ENCODE results near the gene RAPGEF6. TPM values are rescaled to one million over a fixed set of nuclear protein-coding genes. Genes with fewer than 3 reads are reported as not detected.
"Not testable (repeated sequence)": the region's sequence is repeated elsewhere in the genome, so short reads cannot be mapped to it uniquely, and the experiment has no call there.

Gene RAPGEF6
- polyA plus RNA-seq, 3 donors: 1.2 to 3.2 (median 1.9) TPM

DNA sequence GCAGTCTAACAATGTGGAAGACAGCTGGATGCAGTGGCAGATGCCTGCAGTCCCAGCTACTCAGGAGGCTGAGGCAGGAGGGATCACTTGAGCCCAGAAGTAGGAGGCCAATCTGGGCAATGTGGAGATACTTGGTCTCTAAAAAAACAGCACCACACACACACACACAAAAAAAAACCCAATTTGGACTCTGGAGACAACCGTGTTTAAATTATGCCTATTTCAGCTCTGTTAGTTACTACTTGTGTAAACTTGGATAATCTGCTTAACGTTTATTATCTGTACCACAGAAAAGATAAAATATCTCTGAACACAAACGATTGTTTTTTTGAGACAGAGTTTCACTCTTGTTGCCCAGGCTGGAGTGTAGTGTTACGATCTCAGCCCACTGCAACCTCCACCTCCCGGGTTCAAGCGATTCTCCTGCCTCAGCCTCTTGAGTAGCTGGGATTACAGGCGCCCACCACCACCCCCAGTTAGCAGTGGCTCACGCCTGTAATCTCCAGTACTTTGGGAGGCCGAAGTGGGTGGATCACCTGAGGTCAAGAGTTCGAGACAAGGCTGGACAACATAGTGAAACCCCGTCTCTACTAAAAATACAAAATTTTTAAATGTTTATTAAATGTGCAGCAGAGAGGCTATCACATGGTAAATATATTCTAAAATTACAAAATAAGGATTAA is 17.7 kb downstream of the RAPGEF6 start:
- WGBS, 3 donors: 71 to 92% (median 91%) methylated on average over 11 of the region's 11 CpGs
- no peak overlapping the region for H3K27ac ChIP-seq (ENCODE audit: low read depth, low read length)

DNA sequence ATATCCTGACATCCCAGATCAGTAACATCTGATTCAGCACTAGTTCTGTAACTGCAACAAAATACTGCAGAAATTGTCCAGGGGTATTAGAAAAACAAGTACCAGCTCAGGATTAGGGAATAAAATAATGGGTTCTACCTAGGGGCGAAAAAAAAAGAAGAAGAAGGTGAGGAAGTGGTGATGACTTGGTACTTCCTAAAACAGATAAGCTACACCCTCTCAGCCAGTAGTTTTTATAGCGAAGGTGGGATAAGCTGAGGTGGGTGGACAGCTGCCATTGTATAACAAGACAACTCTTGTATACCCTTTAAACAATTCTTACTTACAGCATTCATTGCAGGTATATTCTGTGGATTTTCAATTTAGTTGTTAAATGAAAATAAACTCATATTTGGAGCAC is 19.1 kb downstream of the RAPGEF6 start:
- 61 to 87% (median 68%) methylated on average over 2 of the region's 2 CpGs for WGBS, 3 donors

DNA sequence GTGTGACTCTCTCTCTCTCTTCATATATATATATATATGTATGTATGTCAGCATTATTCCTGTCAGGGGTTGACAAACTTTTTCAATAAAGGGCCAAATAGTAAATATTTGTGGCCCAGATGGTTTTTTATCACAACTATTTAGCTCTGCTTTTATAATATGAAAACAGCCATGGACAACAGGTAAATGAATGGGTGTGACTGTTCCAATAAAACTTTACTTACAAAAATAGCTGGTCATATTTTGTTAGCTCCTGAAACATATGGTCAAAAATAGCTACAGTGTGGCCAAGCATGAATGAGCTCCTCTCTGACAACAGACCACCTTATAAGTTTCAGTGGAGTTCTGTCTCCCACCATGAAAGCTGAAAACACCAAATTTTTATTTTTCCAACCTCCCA is 21.6 kb downstream of the RAPGEF6 start:
- no peak overlapping the region for H3K27ac ChIP-seq (ENCODE audit: low read depth, low read length)

More for the DNA sequence above, 19.1 kb downstream of the RAPGEF6 start:
- no peak overlapping the region for H3K27ac ChIP-seq (ENCODE audit: low read depth, low read length)

DNA sequence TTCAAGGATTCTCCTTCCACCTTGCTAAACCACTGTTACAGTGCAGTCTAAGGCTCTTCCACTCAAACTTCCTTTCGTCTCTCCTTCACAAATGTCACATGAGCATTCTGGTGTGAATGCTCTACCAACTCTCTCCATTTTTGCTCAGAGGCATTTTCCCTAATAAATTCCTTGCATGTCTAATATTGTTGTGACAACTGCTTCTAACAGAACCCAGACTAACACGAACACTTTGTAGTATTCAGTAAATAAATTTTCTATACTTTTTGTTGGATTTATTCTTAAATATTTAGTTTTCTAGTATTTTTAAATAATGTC is 24.0 kb downstream of the RAPGEF6 start:
- H3K27ac ChIP-seq (ENCODE audit: low read depth, low read length): no peak overlapping the region
- WGBS, 3 donors: 61 to 96% (median 93%) methylated on average over 2 of the region's 2 CpGs

DNA sequence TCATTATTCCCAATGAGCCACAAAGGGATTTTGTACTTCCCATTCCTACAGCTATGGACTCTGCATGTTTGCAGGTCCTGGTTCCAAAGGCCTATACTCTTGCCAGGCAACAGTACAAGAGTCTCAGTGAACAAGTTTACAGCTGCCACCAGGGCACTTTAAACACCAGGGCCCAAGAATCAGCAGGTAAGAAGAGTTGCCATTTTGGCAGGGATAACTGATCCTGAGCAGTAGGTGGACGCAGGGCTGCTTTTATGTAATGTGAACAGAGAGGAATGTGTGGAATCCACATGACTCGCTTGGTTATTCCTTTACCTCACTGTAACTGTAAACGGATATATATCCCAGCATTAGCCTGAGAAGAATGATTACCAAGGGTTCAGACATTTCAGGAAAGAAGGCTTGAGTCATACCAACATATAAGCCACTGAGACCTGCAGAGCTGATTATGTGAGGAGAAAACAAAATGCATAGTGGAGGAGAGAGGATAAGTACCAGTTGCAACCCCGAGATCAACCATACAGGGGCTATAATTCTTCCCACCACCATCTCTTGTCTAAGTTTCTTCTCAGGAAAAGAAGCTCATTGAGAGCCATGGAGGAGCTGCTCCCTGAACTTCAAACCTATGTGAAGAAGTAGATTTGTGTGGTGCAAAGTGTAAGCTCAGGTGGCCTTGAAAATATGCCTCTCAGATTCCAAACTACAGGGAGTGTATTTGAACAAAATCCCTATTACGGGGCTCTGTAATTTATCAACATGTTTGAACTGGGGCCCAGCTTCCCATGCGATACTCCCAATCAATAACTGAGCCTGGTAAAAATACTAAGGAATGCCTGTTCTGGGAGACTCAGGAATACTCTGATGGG is 24.6 kb downstream of the RAPGEF6 start:
- 47 to 84% (median 84%) methylated on average over 6 of the region's 6 CpGs for WGBS, 3 donors
- H3K27ac ChIP-seq (ENCODE audit: low read depth, low read length): no peak overlapping the region

DNA sequence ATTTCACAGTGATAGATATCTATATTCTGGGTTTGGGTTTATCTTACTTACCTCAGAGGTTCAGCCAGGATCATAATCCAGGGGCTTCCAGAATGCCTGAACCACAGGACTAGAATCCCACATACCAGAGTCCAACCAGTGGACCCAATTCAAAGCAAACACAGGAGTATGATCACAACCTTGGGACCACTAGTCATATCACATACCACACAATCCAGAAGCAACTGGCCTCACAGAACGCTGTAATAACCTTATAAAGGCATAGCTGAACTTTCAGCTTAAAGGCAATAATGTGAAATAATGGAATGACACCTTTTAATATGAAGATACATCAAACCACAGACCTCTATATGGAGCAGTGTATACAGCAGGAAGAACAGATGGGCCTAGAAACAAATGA is 25.3 kb downstream of the RAPGEF6 start:
- 68 to 96% (median 92%) methylated on average over 1 of the region's 1 CpG for WGBS, 3 donors
- no peak overlapping the region for H3K27ac ChIP-seq (ENCODE audit: low read depth, low read length)

DNA sequence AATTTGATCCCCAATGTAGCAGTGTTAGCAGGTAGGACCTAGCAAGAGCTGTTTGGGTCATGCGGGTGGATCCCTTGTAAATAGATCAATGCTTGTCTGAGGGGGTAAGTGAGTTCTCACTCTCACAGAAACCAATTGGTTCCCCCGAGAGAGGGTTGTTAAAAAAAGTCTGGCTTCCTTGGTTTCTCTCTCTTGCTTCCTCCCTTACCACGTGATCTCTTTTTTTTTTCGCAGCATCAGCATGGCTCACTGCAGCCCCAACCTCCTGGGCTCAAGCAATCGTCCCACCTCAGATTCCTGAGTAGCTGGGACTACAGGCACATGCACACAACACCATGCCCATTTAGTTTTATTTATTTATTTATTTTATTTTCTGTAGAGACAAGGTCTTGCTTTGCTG is 26.4 kb downstream of the RAPGEF6 start:
- H3K27ac ChIP-seq (ENCODE audit: low read depth, low read length): no peak overlapping the region
- WGBS, 3 donors: 80 to 81% (median 81%) methylated on average over 5 of the region's 5 CpGs

DNA sequence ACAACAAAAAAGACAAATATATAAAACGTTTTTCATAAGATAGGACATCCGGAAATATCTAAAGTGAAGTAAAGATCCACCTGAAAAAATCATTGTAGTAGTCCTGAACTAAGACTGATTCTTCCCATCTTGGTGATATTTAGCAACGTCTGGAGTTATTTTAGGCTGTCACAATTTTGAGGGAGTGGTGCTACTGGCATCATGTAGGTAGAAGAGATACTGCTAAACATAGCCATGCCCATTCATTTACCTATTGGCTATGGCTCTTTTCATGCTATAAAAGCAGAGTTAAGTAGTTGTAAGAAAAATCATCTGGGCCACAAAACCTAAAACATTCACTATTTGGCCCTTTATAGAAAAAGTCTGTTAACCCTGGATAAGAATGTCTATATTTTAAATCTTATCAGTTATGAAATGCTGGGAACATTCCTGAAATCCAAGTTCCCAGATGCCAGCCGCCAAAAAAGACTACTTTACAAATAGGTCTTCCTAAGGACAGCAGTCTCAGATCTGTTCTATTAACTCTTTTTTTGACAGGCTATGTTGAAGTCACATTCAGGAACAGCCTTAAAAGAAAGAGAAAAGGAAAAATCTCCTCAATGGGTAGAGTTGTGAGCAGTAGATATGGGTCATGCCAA is 27.0 kb downstream of the RAPGEF6 start:
- no peak overlapping the region for H3K27ac ChIP-seq (ENCODE audit: low read depth, low read length)
- WGBS, 3 donors: 57 to 66% (median 66%) methylated on average over 4 of the region's 4 CpGs

DNA sequence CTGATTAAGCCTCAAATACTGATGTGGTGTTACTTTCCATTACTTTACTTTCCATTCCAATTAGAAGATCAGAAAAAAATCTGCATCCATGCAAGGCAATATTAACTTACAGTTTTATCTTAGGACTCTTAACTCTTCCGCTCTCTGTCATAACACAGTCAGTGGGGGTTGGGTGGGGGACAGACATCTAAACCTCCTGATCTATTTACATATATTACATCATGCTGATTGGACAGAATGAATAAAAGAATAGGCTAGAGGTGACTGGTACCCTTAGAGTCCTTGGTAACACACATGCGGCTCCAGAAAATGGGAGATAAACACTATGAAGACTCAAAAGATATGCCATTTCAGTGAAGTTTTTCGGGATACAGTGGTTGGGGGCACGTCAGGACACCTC is 27.6 kb downstream of the RAPGEF6 start:
- no peak overlapping the region for H3K27ac ChIP-seq (ENCODE audit: low read depth, low read length)
- WGBS, 3 donors: 90 to 96% (median 94%) methylated on average over 4 of the region's 4 CpGs

DNA sequence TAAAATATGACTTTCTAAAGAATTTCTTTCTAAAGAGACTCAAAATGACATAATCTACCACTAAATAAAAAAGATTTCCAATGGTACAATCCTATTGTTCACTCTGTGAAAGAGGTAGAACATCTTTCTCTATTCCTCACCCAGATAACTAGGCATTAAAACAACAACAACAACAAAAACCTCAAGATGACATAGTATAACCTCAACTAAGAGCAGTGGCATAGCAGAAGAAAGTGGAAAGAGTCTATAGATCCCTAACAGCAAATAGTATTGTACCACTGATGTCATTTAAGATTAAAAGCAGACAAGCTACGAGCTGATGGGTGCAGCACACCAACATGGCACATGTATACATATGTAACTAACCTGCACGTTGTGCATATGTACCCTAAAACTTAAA is 29.9 kb downstream of the RAPGEF6 start:
- 91 to 96% (median 92%) methylated on average over 2 of the region's 2 CpGs for WGBS, 3 donors
- H3K27ac ChIP-seq (ENCODE audit: low read depth, low read length): no peak overlapping the region

DNA sequence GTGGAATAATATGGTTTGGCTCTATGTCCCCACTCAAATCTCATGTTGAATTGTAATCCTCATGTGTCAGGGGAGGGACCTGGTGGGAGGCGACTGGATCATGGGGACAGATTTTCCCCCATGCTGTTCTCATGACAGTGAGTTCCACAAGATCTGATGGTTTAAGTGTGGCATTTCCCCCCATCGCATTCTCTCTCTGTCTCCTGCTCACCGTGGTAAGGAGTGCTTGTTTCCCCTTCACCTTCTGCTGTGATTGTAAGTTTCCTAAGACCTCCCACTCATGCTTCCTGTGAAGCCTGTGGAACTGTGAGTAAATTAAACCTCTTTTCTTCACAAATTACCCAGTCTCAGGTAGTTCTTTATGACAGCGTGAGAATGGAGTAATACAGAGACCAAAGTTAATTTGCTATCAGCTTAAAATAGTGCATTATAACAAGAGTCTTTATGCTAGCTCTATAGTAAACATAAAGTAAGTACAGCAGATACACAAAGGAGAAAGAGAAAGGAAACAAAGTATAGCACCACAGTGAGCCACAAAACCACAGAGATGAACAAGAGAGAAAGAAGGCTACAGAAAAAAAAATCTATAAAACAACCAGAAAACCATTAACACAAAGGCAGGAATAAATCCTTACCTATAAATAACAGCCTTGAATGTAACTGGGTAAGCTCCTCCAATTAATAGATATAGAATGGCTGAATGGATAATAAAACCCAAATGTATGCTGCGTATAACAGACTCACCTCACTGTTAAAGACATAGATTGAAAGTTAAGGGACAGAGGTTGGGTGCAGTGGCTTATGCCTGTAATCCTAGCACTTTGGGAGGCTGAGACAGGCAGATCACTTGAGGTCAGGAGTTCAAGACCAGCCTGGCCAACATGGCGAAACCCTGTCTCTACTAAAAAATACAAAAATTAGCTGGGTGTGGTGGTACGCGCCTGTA is 39.7 kb downstream of the RAPGEF6 start:
- no peak overlapping the region for H3K27ac ChIP-seq (ENCODE audit: low read depth, low read length)
- WGBS, 3 donors: 81 to 95% (median 87%) methylated on average over 8 of the region's 8 CpGs

DNA sequence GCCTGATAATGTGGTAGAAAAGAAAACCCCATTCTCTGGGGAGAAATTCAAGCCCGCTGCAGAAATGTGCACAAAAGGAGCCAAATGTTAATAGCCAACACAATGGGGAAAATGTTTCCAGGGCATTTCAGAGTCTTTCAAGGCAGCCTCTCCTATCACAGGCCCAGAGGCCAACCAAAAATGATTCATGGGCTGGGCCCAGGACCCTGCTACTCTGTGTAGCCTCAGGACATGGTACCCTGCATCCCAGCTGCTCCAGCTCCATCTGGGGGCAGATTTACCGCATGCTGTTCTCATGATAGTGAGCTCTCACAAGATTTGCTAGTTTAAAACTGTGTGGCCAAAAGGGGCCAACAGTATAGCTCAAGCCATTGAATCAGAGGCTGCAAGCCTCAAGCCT is 41.1 kb downstream of the RAPGEF6 start:
- H3K27ac ChIP-seq (ENCODE audit: low read depth, low read length): no peak overlapping the region
- WGBS, 3 donors: 82 to 89% (median 83%) methylated on average over 2 of the region's 2 CpGs

DNA sequence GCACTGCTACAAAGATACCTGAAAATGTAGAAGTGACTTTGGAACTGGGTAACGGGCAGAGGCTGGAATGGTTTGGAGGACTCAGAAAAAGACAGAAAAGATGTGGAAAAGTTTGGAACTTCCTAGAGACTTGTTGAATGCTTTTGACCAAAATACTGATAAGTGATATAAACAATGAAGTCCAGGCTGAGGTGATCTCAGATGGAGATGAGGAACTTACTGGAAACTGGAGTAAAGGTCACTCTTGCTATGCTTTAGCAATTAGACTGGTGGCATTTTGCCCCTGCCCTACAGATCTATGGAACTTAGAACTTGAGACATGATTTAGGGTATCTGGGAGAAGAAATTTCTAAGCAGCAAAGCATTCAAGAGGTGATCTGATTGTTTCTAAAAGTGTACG is 41.6 kb downstream of the RAPGEF6 start:
- H3K27ac ChIP-seq (ENCODE audit: low read depth, low read length): not testable (repeated sequence)
- WGBS, 3 donors: 73 to 80% (median 79%) methylated on average over 2 of the region's 2 CpGs

DNA sequence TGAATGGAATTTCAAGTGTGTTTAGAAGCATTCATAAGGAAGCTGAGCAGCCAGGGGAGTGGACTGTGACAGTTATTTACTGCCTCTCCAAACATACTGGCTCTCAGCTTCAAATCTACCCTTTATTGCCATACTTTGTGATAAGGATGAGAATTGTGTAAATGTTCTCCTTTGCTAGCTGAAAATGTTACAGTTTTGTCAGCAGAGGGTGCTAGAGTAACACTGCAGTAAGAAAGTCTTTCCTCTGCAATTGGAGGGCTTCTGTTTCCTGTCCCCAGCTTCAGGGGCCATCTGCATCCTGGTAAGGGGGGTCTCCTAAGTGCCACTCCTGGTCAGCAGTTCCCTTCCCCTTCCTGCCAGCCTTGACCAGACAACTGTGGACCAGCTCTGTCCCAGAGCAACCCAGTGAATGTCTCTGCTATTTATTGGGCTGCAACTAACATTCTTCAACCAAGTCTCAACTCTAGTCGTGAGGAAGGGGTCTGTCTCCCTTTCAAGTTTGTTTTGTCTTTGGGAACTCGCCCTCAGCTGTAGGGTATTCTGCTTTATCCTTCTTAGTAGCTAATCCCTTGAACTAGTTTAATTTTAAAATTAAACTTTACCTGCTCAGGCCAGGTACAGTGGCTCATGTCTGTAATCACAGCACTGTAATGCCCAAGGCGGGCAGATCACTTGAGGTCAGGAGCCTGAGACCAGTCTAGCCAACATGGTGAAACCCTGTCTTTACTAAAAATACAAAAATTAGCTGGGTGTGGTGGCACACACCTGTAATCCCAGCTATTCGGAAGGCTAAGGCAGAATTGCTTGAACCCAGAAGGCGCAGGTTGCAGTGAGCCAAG is 45.3 kb downstream of the RAPGEF6 start:
- H3K27ac ChIP-seq (ENCODE audit: low read depth, low read length): no peak overlapping the region
- WGBS, 3 donors: 65 to 72% (median 70%) methylated on average over 5 of the region's 5 CpGs

DNA sequence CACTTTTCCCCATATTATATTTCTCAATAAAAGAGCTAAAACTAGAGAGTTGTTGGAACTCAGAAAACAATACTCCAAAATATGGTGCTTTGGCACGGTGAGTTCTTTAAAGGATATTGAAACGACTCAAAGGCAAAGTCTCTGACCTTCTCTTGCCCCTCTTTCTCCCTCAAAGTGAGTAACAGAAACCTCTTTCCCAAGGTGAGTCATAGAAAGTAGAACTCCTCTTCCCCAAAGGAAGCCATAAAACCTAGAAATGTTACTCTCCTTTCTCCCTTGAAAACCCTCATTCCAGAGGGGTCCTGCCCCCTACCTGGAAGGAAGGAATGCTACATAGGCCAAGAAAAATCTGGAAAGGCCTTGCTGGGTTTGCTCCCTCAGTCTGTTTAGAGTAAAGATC is 47.5 kb downstream of the RAPGEF6 start:
- WGBS, 3 donors: 80 to 85% (median 81%) methylated on average over 2 of the region's 2 CpGs
- H3K27ac ChIP-seq (ENCODE audit: low read depth, low read length): no peak overlapping the region

DNA sequence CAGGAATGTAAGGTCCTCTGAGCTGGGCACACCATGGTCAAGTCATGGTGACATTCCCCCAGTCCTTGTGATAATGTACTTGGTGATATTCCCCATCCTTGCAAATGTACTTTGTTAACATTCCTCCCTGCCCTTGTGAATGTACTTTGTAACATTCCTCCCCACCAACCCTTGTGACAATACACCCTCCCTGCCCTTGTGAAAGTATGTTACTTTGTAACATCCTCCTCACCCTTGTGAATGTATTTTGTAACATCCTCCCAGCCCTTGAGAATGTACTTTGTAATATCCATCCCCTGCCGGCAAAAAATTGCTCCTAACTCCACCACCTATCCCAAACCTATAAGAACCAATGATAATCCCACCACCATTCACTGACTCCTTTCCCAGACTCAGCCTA is 53.3 kb downstream of the RAPGEF6 start:
- 68 to 95% (median 69%) methylated on average over 1 of the region's 1 CpG for WGBS, 3 donors
- H3K27ac ChIP-seq (ENCODE audit: low read depth, low read length): no peak overlapping the region

DNA sequence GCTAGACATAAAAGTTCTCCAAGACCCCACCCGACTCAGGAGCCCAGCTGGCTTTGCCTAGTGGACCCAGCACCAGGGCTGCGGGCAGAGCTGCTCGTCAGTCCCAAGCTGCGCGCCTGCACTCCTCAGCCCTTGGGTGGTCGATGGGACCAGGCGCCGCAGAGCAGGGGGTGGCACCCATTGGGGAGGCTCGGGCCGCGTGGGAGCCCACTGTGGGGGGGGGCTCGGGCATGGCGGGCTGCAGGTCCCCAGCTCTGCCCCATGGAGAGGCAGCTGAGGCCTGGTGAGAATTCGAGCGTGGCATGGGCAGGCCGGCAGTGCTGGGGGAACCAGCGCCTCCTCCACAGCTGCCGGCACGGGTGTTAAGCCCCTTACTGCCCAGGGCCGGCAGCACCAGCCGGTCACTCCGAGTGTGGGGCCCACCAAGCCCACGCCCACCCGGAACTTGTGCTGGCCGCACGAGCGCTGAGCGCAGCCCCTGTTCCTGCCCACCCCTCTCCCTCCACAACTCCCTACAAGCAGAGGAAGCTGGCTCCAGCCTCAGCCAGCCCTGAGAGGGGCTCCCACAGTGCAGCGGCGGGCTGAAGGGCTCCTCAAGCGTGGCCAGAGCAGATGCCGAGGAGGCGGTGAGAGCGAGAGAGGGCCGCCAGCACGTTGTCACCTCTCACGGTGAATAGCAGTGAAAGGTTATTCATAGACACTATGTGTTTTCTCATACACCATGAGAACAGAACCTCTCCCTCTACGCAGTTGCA is 54.9 kb downstream of the RAPGEF6 start:
- 97 to 98% (median 98%) methylated on average over 30 to 38 of the region's 38 CpGs for WGBS, 3 donors
- H3K27ac ChIP-seq (ENCODE audit: low read depth, low read length): no peak overlapping the region
